ENCODE data around the gene MAN1C1. TPM values are rescaled to one million over a fixed set of nuclear protein-coding genes. Genes with fewer than 3 reads are reported as not detected.

MAN1C1 gene
- total RNA-seq, 1 donor from 2014 or later = 9.1 TPM

- Mint-ChIP-seq H3K36me3 (no peaks in the 10 kb centered on the region), H3K4me1 (ENCODE audit: unreplicated experiment) (peaks cover 59% of the 10 kb centered on the region), H3K4me3 (no peak overlapping the region), H3K27me3 (peaks cover 3% of the 10 kb centered on the region), H3K9me3 (no peaks in the 10 kb centered on the region), H3K27ac (peak overlapping the region; percentile 7)
- DNase-seq (ENCODE audit: extremely low spot score, unreplicated experiment) = no peak
- TF ChIP-seq, protein P1, sequence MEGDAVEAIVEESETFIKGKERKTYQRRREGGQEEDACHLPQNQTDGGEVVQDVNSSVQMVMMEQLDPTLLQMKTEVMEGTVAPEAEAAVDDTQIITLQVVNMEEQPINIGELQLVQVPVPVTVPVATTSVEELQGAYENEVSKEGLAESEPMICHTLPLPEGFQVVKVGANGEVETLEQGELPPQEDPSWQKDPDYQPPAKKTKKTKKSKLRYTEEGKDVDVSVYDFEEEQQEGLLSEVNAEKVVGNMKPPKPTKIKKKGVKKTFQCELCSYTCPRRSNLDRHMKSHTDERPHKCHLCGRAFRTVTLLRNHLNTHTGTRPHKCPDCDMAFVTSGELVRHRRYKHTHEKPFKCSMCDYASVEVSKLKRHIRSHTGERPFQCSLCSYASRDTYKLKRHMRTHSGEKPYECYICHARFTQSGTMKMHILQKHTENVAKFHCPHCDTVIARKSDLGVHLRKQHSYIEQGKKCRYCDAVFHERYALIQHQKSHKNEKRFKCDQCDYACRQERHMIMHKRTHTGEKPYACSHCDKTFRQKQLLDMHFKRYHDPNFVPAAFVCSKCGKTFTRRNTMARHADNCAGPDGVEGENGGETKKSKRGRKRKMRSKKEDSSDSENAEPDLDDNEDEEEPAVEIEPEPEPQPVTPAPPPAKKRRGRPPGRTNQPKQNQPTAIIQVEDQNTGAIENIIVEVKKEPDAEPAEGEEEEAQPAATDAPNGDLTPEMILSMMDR (conservative IDR thresholded peaks at IDR 0.05) = no peak
Measured at GRCh38 chr1:25699500-25700143, 83.0 kb downstream of the MAN1C1 start.

DNA sequence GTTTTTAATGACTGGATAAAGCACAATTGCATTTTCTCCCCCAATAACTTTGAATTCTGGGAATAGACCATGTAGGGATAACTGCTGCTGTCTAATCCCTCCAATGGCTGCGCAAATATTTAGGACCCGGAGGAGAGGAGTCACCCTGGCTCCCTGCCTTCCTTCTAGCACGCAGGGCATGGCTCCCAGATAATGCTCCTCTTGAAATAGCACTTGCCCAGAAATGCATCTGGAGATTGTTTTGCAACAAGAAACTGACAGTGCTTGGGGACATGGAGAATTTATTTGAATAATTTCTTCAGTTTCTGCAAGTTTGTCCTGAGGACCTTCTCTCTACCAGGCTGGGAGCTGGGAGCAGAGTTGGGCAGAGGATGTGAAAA is 83.5 kb downstream of the MAN1C1 start:
- peaks cover 3% of the 10 kb centered on the region for H3K27me3 Mint-ChIP-seq
- no peaks in the 10 kb centered on the region for H3K9me3 Mint-ChIP-seq
- TF ChIP-seq, protein P1 (conservative IDR thresholded peaks at IDR 0.05) = no peak
- H3K4me1 Mint-ChIP-seq (ENCODE audit: unreplicated experiment) = peaks cover 60% of the 10 kb centered on the region
- H3K27ac Mint-ChIP-seq = peak overlapping the region; percentile 7
- H3K4me3 Mint-ChIP-seq = no peak overlapping the region
- DNase-seq (ENCODE audit: extremely low spot score, unreplicated experiment) = no peak
- H3K36me3 Mint-ChIP-seq = no peaks in the 10 kb centered on the region

DNA sequence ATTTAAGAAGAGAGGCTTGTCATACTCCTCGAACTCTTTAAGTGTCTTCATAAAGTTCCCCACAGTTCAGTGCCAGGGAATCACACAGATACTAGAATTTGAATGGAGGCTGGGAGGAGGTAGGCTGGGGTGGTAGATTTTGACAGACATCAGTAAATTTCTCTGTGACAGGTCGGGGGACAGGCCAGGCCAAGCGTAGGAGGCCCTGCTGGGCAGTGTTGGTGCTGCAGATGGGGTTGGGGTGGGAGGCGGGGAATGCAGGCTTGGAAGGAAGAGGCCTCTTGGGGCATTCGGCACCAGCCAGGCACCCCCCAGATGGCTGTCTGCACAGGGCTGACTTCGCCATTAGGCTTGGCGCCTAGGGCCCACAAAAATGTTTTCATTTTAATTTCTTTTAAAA is 84.0 kb downstream of the MAN1C1 start:
- Mint-ChIP-seq H3K27ac (peak overlapping the region; percentile 7), H3K4me1 (ENCODE audit: unreplicated experiment) (peaks cover 56% of the 10 kb centered on the region), H3K9me3 (no peaks in the 10 kb centered on the region), H3K27me3 (peaks cover 3% of the 10 kb centered on the region), H3K36me3 (no peaks in the 10 kb centered on the region), H3K4me3 (no peak overlapping the region)
- DNase-seq (ENCODE audit: extremely low spot score, unreplicated experiment) = no peak
- TF ChIP-seq, protein P1 (conservative IDR thresholded peaks at IDR 0.05) = peak; percentile 62

DNA sequence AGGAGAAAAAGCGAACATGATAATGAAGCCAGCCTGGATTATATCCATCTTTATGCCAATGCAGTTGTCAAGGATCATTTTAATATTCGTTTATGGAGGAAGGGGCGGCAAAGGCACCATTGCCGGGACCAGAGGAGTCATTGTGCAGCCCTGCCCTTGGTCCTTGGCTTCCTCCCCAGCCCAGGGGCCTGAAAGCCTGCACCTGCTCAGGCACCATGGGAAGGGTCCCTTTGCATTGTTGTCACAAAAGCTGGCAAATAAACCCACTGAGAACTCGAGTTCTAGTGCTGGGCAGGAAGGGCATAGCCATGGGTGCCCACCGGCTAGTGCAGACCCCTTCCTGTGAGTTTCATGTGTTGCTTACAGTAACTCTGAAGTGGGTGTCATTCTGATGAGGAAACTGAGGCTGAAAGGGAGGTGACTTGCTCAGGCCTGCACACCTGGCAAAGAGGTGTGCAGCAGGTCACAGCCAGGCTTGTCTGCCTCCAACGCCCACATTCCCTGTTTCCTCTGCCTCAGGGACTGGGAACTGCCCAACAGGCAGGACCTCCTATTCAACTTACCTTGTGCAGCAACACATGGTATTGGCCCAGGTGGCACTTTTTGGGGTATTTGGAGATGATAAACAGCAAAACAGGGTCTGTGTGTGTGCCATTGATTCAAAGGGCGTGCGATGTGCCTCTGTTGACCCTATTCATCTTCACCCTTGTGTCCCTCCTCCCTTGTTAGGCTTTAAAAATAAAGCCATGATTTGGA is 84.6 kb downstream of the MAN1C1 start:
- no peaks in the 10 kb centered on the region for H3K9me3 Mint-ChIP-seq
- DNase-seq (ENCODE audit: extremely low spot score, unreplicated experiment) = no peak
- TF ChIP-seq, protein P1 (conservative IDR thresholded peaks at IDR 0.05) = no peak
- H3K27me3 Mint-ChIP-seq = peaks cover 3% of the 10 kb centered on the region
- H3K4me1 Mint-ChIP-seq (ENCODE audit: unreplicated experiment) = peaks cover 50% of the 10 kb centered on the region
- H3K4me3 Mint-ChIP-seq = no peak overlapping the region
- H3K36me3 Mint-ChIP-seq = no peaks in the 10 kb centered on the region
- H3K27ac Mint-ChIP-seq = no peak overlapping the region

DNA sequence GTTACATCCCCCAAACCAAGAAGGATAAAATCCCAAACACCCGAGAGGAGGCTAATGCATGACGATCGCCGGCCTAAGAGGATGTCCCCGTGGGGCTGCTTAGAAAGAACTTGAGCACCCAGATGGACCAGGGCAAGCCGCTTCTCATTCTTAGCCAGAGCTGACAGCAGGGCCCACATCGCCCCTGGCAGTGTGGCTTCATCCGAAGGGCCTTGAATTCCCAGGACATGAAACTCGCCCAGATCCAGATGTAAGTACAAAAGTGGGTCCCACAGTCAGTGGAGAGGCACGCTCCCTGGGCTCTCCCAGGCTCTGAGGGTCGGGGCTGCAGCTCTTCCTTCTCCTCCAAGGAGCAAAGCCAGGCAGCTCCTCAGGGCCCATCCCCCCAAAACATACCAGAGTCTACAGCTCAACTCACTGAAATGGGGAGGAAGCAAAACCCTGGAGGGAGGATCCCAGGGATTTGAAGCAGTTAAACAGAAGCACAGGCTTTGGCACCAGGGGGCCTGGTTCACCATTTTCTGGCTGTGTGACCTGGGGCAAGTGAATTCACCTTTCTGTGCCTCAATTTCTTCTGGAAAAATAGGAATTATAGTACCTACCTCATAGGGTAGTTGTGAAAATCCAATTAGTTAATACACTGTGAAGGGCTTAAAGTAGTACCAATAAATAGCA is 85.6 kb downstream of the MAN1C1 start:
- Mint-ChIP-seq H3K36me3 (no peaks in the 10 kb centered on the region), H3K9me3 (no peaks in the 10 kb centered on the region), H3K4me3 (no peak overlapping the region), H3K27ac (no peak overlapping the region), H3K4me1 (ENCODE audit: unreplicated experiment) (peaks cover 50% of the 10 kb centered on the region), H3K27me3 (peaks cover 3% of the 10 kb centered on the region)
- no peak for DNase-seq (ENCODE audit: extremely low spot score, unreplicated experiment)
- TF ChIP-seq, protein P1 (conservative IDR thresholded peaks at IDR 0.05) = no peak

Measured in type B pancreatic cell (in vitro differentiated cells).